Testis (tissue), 3 donors: Measurements from ENCODE around the gene DENND5B. TPM values are rescaled to one million over a fixed set of nuclear protein-coding genes. Genes with fewer than 3 reads are reported as not detected.

Experiments
- DNase-seq: peaks from one replicate; pipeline ENCODE4 v3.0.0-alpha.2; 2019
- H3K27ac ChIP-seq, 2 donors: fragments of 200-600 bp; sonication (generic); one replicate each; pipeline ENCODE4 v1.5.1; 2019
- H3K27me3 ChIP-seq: fragments of 200-600 bp; sonication (generic); one replicate; pipeline ENCODE4 v1.5.1; 2019
- H3K36me3 ChIP-seq: fragments of 200-600 bp; sonication (generic); one replicate; pipeline ENCODE4 v1.5.1; 2017; ENCODE audit warnings: low read depth; ENCODE audit errors: missing control alignments
- H3K4me1 ChIP-seq: fragments of 200-600 bp; sonication (generic); one replicate; pipeline ENCODE4 v1.5.1; 2019
- H3K4me3 ChIP-seq, 2 donors: fragments of 200-600 bp; sonication (generic); one replicate each; pipeline ENCODE4 v1.5.1; 2017 to 2019
- H3K9me3 ChIP-seq: fragments of 200-600 bp; sonication (generic); one replicate; pipeline ENCODE4 v1.5.1; 2017
- CTCF ChIP-seq, 3 experiments: fragments of 450-650 bp in 2 of 3; fragments of 200-600 bp in 1 of 3; sonication (generic) in 1 of 3; IDR thresholded peaks; one replicate each; pipeline ENCODE4 v1.5.1; 2016 to 2019; ENCODE audit warnings: antibody characterized with exemption in 3 of 3, mild to moderate bottlenecking in 2 of 3, moderate library complexity in 1 of 3
- POLR2A ChIP-seq: fragments of 450-650 bp; IDR thresholded peaks from one replicate; pipeline ENCODE4 v1.6.1; 2017; ENCODE audit warnings: antibody characterized with exemption, mild to moderate bottlenecking, moderate library complexity
- WGBS, 2 donors: methylation state at CpG; one replicate each; pipeline ENCODE4 v1.1.5; 2018; 5-methylcytosine and 5-hydroxymethylcytosine counted together
- intact Hi-C: fragments of 100-400 bp; cut with DNase I; formaldehyde crosslinking; loops from one replicate; pipeline ENCODE4 v1.15.1; 2023; ENCODE audit warnings: low total_unique reads
- polyA plus RNA-seq: library from polyadenylated mRNA; stranded (reverse); fragments of 350-450 nt; fragmentation: Illumina TruSeq; extraction: RNeasy Lipid Tissue Mini Kit (QIAGEN cat#74804); gene quantifications from one replicate; pipeline ENCODE4 v1.2.3, GENCODE V29; 2014; ENCODE audit warnings: low read depth, low replicate concordance; ENCODE audit not compliant: insufficient read depth
- total RNA-seq, 2 donors: library from RNA; depleted of rRNA; stranded (reverse); fragments of >200 nt; gene quantifications; one replicate each; pipeline ENCODE4 v1.2.3, GENCODE V29; 2016

Gene DENND5B
- total and polyA plus RNA-seq, 3 donors from 2014 or later = 34.7 to 62.3 (median 60.4) TPM

GRCh38 chr12:31471051-31471450 lies 119.9 kb downstream of the DENND5B start:
- H3K4me3 ChIP-seq = no peak overlapping the region
- no peaks in the 10 kb centered on the region for H3K4me1 ChIP-seq
- no peak for TF ChIP-seq CTCF (IDR thresholded peaks at IDR 0.05)
- TF ChIP-seq POLR2A = no peak
- H3K36me3 ChIP-seq = no peaks in the 10 kb centered on the region
- WGBS, 2 donors = 79 to 84% methylated on average over 6 of the region's 6 CpGs
- no peaks in the 10 kb centered on the region for H3K9me3 ChIP-seq
- no peak for DNase-seq
- intact Hi-C loops = no loop called here
- no peak overlapping the region for H3K27ac ChIP-seq
- no peaks in the 10 kb centered on the region for H3K27me3 ChIP-seq

GRCh38 chr12:31470459-31470858 lies 120.5 kb downstream of the DENND5B start:
- H3K4me3 ChIP-seq = no peak overlapping the region
- intact Hi-C loops = no loop called here

GRCh38 chr12:31466768-31467167 lies 124.2 kb downstream of the DENND5B start:
- Histone ChIP-seq H3K9me3 (no peaks in the 10 kb centered on the region), H3K27ac (no peak overlapping the region), H3K36me3 (no peaks in the 10 kb centered on the region), H3K27me3 (no peaks in the 10 kb centered on the region), H3K4me3 (no peak overlapping the region), H3K4me1 (no peaks in the 10 kb centered on the region)
- intact Hi-C loops = no loop called here
- TF ChIP-seq CTCF (IDR thresholded peaks at IDR 0.05) (no peak), POLR2A (no peak)
- DNase-seq = no peak

More at GRCh38 chr12:31470459-31470858, 120.5 kb downstream of the DENND5B start:
- TF ChIP-seq CTCF (IDR thresholded peaks at IDR 0.05) = no peak
- TF ChIP-seq POLR2A = no peak
- no peak overlapping the region for H3K27ac ChIP-seq
- no peaks in the 10 kb centered on the region for H3K36me3 ChIP-seq
- DNase-seq = no peak
- H3K4me1 ChIP-seq = no peaks in the 10 kb centered on the region
- H3K9me3 ChIP-seq = no peaks in the 10 kb centered on the region
- no peaks in the 10 kb centered on the region for H3K27me3 ChIP-seq

- intact Hi-C loops = no loop called here
- Histone ChIP-seq H3K9me3 (no peaks in the 10 kb centered on the region), H3K4me1 (no peaks in the 10 kb centered on the region), H3K36me3 (no peaks in the 10 kb centered on the region), H3K4me3 (no peak overlapping the region), H3K27ac (no peak overlapping the region), H3K27me3 (no peaks in the 10 kb centered on the region)
- TF ChIP-seq POLR2A (no peak), CTCF (IDR thresholded peaks at IDR 0.05) (no peak)
- 97 to 100% methylated on average over 2 of the region's 2 CpGs for WGBS, 2 donors
- DNase-seq = no peak
These were observed 125.9 kb downstream of the DENND5B start for GRCh38 chr12:31465002-31465401.

GRCh38 chr12:31460024-31460423 lies 130.9 kb downstream of the DENND5B start:
- no peak for DNase-seq
- Histone ChIP-seq H3K4me3 (no peak overlapping the region), H3K27me3 (no peaks in the 10 kb centered on the region), H3K27ac (peak overlapping the region in 1 of 2 donors; percentile 21), H3K36me3 (no peaks in the 10 kb centered on the region), H3K4me1 (peaks cover 14% of the 10 kb centered on the region), H3K9me3 (no peaks in the 10 kb centered on the region)
- 46 to 63% methylated on average over 4 of the region's 4 CpGs for WGBS, 2 donors
- TF ChIP-seq CTCF (IDR thresholded peaks at IDR 0.05) (no peak), POLR2A (no peak)
- intact Hi-C loops = no loop called here
